Gastroesophageal sphincter (tissue), 4 donors: ENCODE data around the gene USP32. TPM values are rescaled to one million over a fixed set of nuclear protein-coding genes. Genes with fewer than 3 reads are reported as not detected.
"Not testable (repeated sequence)": the region's sequence is repeated elsewhere in the genome, so short reads cannot be mapped to it uniquely, and the experiment has no call there.

ENCODE experiments used
- ATAC-seq: fragments of 150-250 bp; one replicate; pipeline ENCODE4 v1.9.1; 2016; ENCODE audit warnings: mild to moderate bottlenecking, moderate library complexity
- H3K27ac ChIP-seq, 4 donors: fragments of 200-600 bp; sonication (generic) in 3 of 4; 1 replicate in 3 of 4; 2 replicates in 1 of 4; pipeline ENCODE4 v1.5.1; 2016 to 2019
- H3K27me3 ChIP-seq: fragments of 200-600 bp; sonication (generic); one replicate; pipeline ENCODE4 v1.5.1; 2019
- H3K36me3 ChIP-seq, 2 donors: fragments of 200-600 bp; sonication (generic); one replicate each; pipeline ENCODE4 v1.5.1; 2019; ENCODE audit warnings: control low read depth in 1 of 2
- H3K4me1 ChIP-seq, 3 donors: fragments of 200-600 bp; sonication (generic); 1 replicate in 2 of 3; 2 replicates in 1 of 3; pipeline ENCODE4 v1.5.1; 2016 to 2019; ENCODE audit warnings: control low read depth in 2 of 3
- H3K4me3 ChIP-seq, 2 donors: fragments of 200-600 bp; sonication (generic); one replicate each; pipeline ENCODE4 v1.5.1; 2019; ENCODE audit warnings: mild to moderate bottlenecking in 1 of 2, moderate library complexity in 1 of 2
- H3K9me3 ChIP-seq, 3 donors: fragments of 200-600 bp; sonication (generic); one replicate each; pipeline ENCODE4 v1.5.1; 2017 to 2019; ENCODE audit warnings: control low read depth in 2 of 3
- CTCF ChIP-seq, 4 experiments: fragments of 200-600 bp in 2 of 4; fragments of 450-650 bp in 2 of 4; sonication (generic) in 1 of 4; IDR thresholded peaks; one replicate each; pipeline ENCODE4 v1.5.1; 2017 to 2019; ENCODE audit warnings: antibody characterized with exemption in 4 of 4, mild to moderate bottlenecking in 2 of 4, moderate library complexity in 2 of 4
- EP300 ChIP-seq: sonication (generic); formaldehyde crosslinking; IDR thresholded peaks from one replicate; pipeline ENCODE4 v1.6.1; 2017; ENCODE audit warnings: antibody characterized with exemption, mild to moderate bottlenecking
- POLR2A ChIP-seq, 2 donors: fragments of 450-650 bp; IDR thresholded peaks; one replicate each; pipeline ENCODE4 v1.6.1; 2017; ENCODE audit warnings: antibody characterized with exemption in 2 of 2, mild to moderate bottlenecking in 2 of 2, moderate library complexity in 1 of 2
- POLR2AphosphoS5 ChIP-seq: sonication (generic); formaldehyde crosslinking; IDR thresholded peaks from one replicate; pipeline ENCODE4 v1.6.1; 2017; ENCODE audit warnings: antibody characterized with exemption
- WGBS, 2 donors: methylation state at CpG; one replicate each; pipeline ENCODE4 v1.1.5; 2018; ENCODE audit warnings: low coverage in 1 of 2; 5-methylcytosine and 5-hydroxymethylcytosine counted together
- total RNA-seq, 4 donors: library from RNA; depleted of rRNA; stranded (reverse); fragments of >200 nt; gene quantifications; one replicate each; pipeline ENCODE4 v1.1.0, GENCODE V29; 2016

Gene USP32
- total RNA-seq, 4 donors from 2014 or later = 44.1 to 55.5 (median 51.4) TPM

GRCh38 chr17:60383379-60383778, 8.6 kb downstream of the USP32 start:
- Histone ChIP-seq H3K27me3 (no peaks in the 10 kb centered on the region), H3K4me3 (no peak overlapping the region), H3K4me1 (peaks cover 2 to 66% (median 16%) of the 10 kb centered on the region in 3 donors), H3K27ac (no peak overlapping the region), H3K36me3 (no peaks in the 10 kb centered on the region), H3K9me3 (no peaks in the 10 kb centered on the region)
- TF ChIP-seq POLR2AphosphoS5 (no peak), POLR2A (IDR thresholded peaks at IDR 0.05) (no peak), CTCF (IDR thresholded peaks at IDR 0.05) (no peak), EP300 (no peak)
- ATAC-seq = no peak
- 49 to 67% methylated on average over 2 to 3 of the region's 3 CpGs for WGBS, 2 donors

GRCh38 chr17:60381958-60382357, 10.0 kb downstream of the USP32 start:
- Histone ChIP-seq H3K4me3 (no peak overlapping the region), H3K4me1 (peaks cover 2 to 56% (median 11%) of the 10 kb centered on the region in 3 donors), H3K27me3 (no peaks in the 10 kb centered on the region), H3K36me3 (no peaks in the 10 kb centered on the region), H3K9me3 (no peaks in the 10 kb centered on the region), H3K27ac (no peak overlapping the region)
- WGBS, 2 donors = 63 to 94% methylated on average over 2 to 3 of the region's 4 CpGs
- TF ChIP-seq POLR2AphosphoS5 (no peak), CTCF (IDR thresholded peaks at IDR 0.05) (no peak), EP300 (no peak), POLR2A (IDR thresholded peaks at IDR 0.05) (no peak)
- ATAC-seq = no peak

GRCh38 chr17:60379461-60379860, 12.5 kb downstream of the USP32 start:
- not testable (repeated sequence) for H3K9me3 ChIP-seq, ATAC-seq, H3K36me3 ChIP-seq, H3K4me3 ChIP-seq, H3K27me3 ChIP-seq, H3K27ac ChIP-seq
- WGBS, 2 donors = 30 to 48% methylated on average over 3 of the region's 3 CpGs
- H3K4me1 ChIP-seq = peaks cover 0 to 31% (median 0%) of the 10 kb centered on the region in 3 donors

GRCh38 chr17:60378187-60378586, 13.7 kb downstream of the USP32 start:
- not testable (repeated sequence) for H3K27me3 ChIP-seq, H3K4me3 ChIP-seq, H3K27ac ChIP-seq, H3K36me3 ChIP-seq, H3K9me3 ChIP-seq, ATAC-seq
- WGBS, 2 donors = 95% methylated on average over 1 of the region's 1 CpG; no CpG with 5 or more reads in 1 of the 2 donors
- peaks cover 0 to 20% (median 0%) of the 10 kb centered on the region in 3 donors for H3K4me1 ChIP-seq

GRCh38 chr17:60372790-60373483, 19.0 kb downstream of the USP32 start:
- Histone ChIP-seq H3K27ac (no peak overlapping the region), H3K4me3 (no peak overlapping the region), H3K4me1 (peaks cover 0 to under 1% (median 0%) of the 10 kb centered on the region in 3 donors), H3K27me3 (no peaks in the 10 kb centered on the region), H3K9me3 (no peaks in the 10 kb centered on the region), H3K36me3 (no peaks in the 10 kb centered on the region)
- whole genome bisulfite sequencing, 2 donors = 71 to 72% methylated on average over 2 to 6 of the region's 6 CpGs
- ATAC-seq = no peak
- TF ChIP-seq POLR2A (IDR thresholded peaks at IDR 0.05) (no peak), EP300 (no peak), CTCF (IDR thresholded peaks at IDR 0.05) (no peak), POLR2AphosphoS5 (no peak)

- no peak overlapping the region for H3K27ac ChIP-seq
- 82 to 85% methylated on average over 4 of the region's 4 CpGs for WGBS, 2 donors
Measured at GRCh38 chr17:60371818-60372510, 20.0 kb downstream of the USP32 start.

More at GRCh38 chr17:60371818-60372510, 20.0 kb downstream of the USP32 start:
- Histone ChIP-seq H3K4me3 (no peak overlapping the region), H3K36me3 (no peaks in the 10 kb centered on the region), H3K27me3 (no peaks in the 10 kb centered on the region), H3K4me1 (no peaks in the 10 kb centered on the region), H3K9me3 (no peaks in the 10 kb centered on the region)
- TF ChIP-seq POLR2AphosphoS5 (no peak), CTCF (IDR thresholded peaks at IDR 0.05) (no peak), POLR2A (IDR thresholded peaks at IDR 0.05) (no peak), EP300 (no peak)
- ATAC-seq = no peak
